HepG2 (cell line): Measurements from ENCODE around the gene TANGO2. TPM values are rescaled to one million over a fixed set of nuclear protein-coding genes. Genes with fewer than 3 reads are reported as not detected.

ENCODE experiments used
- ASH2L ChIP-seq: fragments of 300-600, 200-600 bp; sonication (generic); IDR thresholded peaks from 2 replicates; pipeline ENCODE4 v1.7.0; 2017; ENCODE audit warnings: low read depth, mild to moderate bottlenecking, moderate library complexity, mixed read lengths, low read length; ENCODE audit not compliant: insufficient read length
- ATF4 ChIP-seq, 2 experiments: fragments of 450-650 bp in 1 of 2; sonication (generic) in 1 of 2; formaldehyde crosslinking; IDR thresholded peaks; 2 replicates each; pipeline versions ENCODE4 v1.5.0 to v1.8.0; 2020 to 2022; ENCODE audit warnings: mild to moderate bottlenecking in 1 of 2, missing genetic modification reagents in 1 of 2
- ATF7 ChIP-seq, 2 experiments: fragments of 450-650 bp in 1 of 2; sonication (generic) in 1 of 2; formaldehyde crosslinking in 1 of 2; IDR thresholded peaks; 2 replicates each; pipeline versions ENCODE4 v1.4.0 to v1.6.1; 2016 to 2020; ENCODE audit warnings: antibody characterized with exemption in 1 of 2, mild to moderate bottlenecking in 1 of 2, missing genetic modification reagents in 1 of 2
- CHCHD3 ChIP-seq: sonication (generic); formaldehyde crosslinking; IDR thresholded peaks from 2 replicates; pipeline ENCODE4 v1.8.0; 2022; ENCODE audit warnings: mild to moderate bottlenecking, missing genetic modification reagents, moderate library complexity
- HHEX ChIP-seq: IDR thresholded peaks from 2 replicates; pipeline ENCODE4 v1.6.1; 2016; ENCODE audit warnings: control low read depth
- HIVEP1 ChIP-seq: sonication (generic); formaldehyde crosslinking; IDR thresholded peaks from 2 replicates; pipeline ENCODE4 v1.4.0; 2020; ENCODE audit warnings: mild to moderate bottlenecking, missing genetic modification reagents
- HOXA3 ChIP-seq: sonication (generic); formaldehyde crosslinking; IDR thresholded peaks from 2 replicates; pipeline ENCODE4 v1.5.0; 2020; ENCODE audit warnings: missing genetic modification reagents
- HOXD1 ChIP-seq: sonication (generic); formaldehyde crosslinking; IDR thresholded peaks from 2 replicates; pipeline ENCODE4 v1.5.0; 2020; ENCODE audit warnings: missing genetic modification reagents
- IRF9 ChIP-seq: sonication (generic); formaldehyde crosslinking; IDR thresholded peaks from 2 replicates; pipeline ENCODE4 v1.8.0; 2022; ENCODE audit warnings: missing genetic modification reagents, mild to moderate bottlenecking, borderline replicate concordance
- KAT2B ChIP-seq: fragments of 150-350 bp; IDR thresholded peaks from 2 replicates; pipeline ENCODE4 v1.6.1; 2014; ENCODE audit warnings: low read depth, low read length, borderline replicate concordance
- MATR3 ChIP-seq: sonication (generic); formaldehyde crosslinking; IDR thresholded peaks from 2 replicates; pipeline ENCODE4 v1.4.0; 2020; ENCODE audit warnings: missing genetic modification reagents
- MTF2 ChIP-seq: sonication (generic); formaldehyde crosslinking; IDR thresholded peaks from 2 replicates; pipeline ENCODE4 v1.5.0; 2020; ENCODE audit warnings: missing genetic modification reagents, borderline replicate concordance
- SAP130 ChIP-seq: IDR thresholded peaks from 2 replicates; pipeline ENCODE4 v1.6.1; 2016; ENCODE audit warnings: low read depth
- THAP8 ChIP-seq: sonication (generic); formaldehyde crosslinking; IDR thresholded peaks from 2 replicates; pipeline ENCODE4 v1.5.1; 2020; ENCODE audit warnings: missing genetic modification reagents, mild to moderate bottlenecking, borderline replicate concordance
- ZBTB7B ChIP-seq: sonication (generic); formaldehyde crosslinking; IDR thresholded peaks from 2 replicates; pipeline ENCODE4 v1.4.0; 2020; ENCODE audit warnings: missing genetic modification reagents
- ZFP37 ChIP-seq: sonication (generic); formaldehyde crosslinking; IDR thresholded peaks from 2 replicates; pipeline ENCODE4 v1.4.0; 2020; ENCODE audit warnings: missing genetic modification reagents, borderline replicate concordance
- ZKSCAN5 ChIP-seq: sonication (generic); formaldehyde crosslinking; IDR thresholded peaks from 2 replicates; pipeline ENCODE4 v1.5.1; 2020; ENCODE audit warnings: mild to moderate bottlenecking, missing genetic modification reagents
- ZNF136 ChIP-seq: sonication (generic); formaldehyde crosslinking; IDR thresholded peaks from 2 replicates; pipeline ENCODE4 v1.8.1; 2022; ENCODE audit warnings: low read depth, mild to moderate bottlenecking, moderate library complexity, missing genetic modification reagents
- ZNF138 ChIP-seq: sonication (generic); formaldehyde crosslinking; IDR thresholded peaks from 2 replicates; pipeline ENCODE4 v1.5.0; 2020; ENCODE audit warnings: mild to moderate bottlenecking, low read depth, missing genetic modification reagents
- ZNF503 ChIP-seq: sonication (generic); formaldehyde crosslinking; IDR thresholded peaks from 2 replicates; pipeline ENCODE4 v1.4.0; 2020; ENCODE audit warnings: missing genetic modification reagents
- ZNF674 ChIP-seq: sonication (generic); formaldehyde crosslinking; IDR thresholded peaks from 2 replicates; pipeline ENCODE4 v1.5.0; 2020; ENCODE audit warnings: low read depth, mild to moderate bottlenecking, missing genetic modification reagents
- ZNF761 ChIP-seq: sonication (generic); formaldehyde crosslinking; conservative IDR thresholded peaks from 2 replicates; pipeline ENCODE4 v1.4.0; 2020; ENCODE audit warnings: mild to moderate bottlenecking, missing genetic modification reagents
- ZNF782 ChIP-seq: sonication (generic); formaldehyde crosslinking; IDR thresholded peaks from 2 replicates; pipeline ENCODE4 v1.4.0; 2020; ENCODE audit warnings: missing genetic modification reagents, mild to moderate bottlenecking, borderline replicate concordance
- polyA plus RNA-seq, 8 experiments: library from polyadenylated mRNA; depleted of rRNA in 3 of 8; stranded (reverse) in 7 of 8; unstranded in 1 of 8; fragments of >200 nt; fragmentation: Illumina TruSeq in 4 of 8; extraction: Trizol in 4 of 8; gene quantifications; 2 replicates each; pipeline versions ENCODE4 v1.2.1 to v1.2.3, GENCODE V29; 2011 to 2016; ENCODE audit warnings: low read depth in 4 of 8, missing spikeins in 1 of 8, mixed read lengths in 1 of 8; ENCODE audit not compliant: insufficient read depth in 1 of 8
- total RNA-seq, 5 experiments: library from RNA; depleted of rRNA; stranded (reverse); fragments of >200 nt; fragmentation: Illumina TruSeq; extraction: Trizol; gene quantifications; 2 replicates each; pipeline ENCODE4 v1.2.3, GENCODE V29; 2016; ENCODE audit warnings: low read depth in 1 of 5
- TF ChIP-seq, protein P1 (sequence below): sonication (generic); formaldehyde crosslinking; IDR thresholded peaks from 2 replicates; pipeline ENCODE4 v1.9.0; 2021; ENCODE audit warnings: missing genetic modification reagents, borderline replicate concordance

Gene TANGO2
- total and polyA plus RNA-seq, 2 of the 13 experiments (the other 11 are each of a cell fraction or from before 2014, with no cell fraction given) = 12.9 to 14.8 TPM

DNA sequence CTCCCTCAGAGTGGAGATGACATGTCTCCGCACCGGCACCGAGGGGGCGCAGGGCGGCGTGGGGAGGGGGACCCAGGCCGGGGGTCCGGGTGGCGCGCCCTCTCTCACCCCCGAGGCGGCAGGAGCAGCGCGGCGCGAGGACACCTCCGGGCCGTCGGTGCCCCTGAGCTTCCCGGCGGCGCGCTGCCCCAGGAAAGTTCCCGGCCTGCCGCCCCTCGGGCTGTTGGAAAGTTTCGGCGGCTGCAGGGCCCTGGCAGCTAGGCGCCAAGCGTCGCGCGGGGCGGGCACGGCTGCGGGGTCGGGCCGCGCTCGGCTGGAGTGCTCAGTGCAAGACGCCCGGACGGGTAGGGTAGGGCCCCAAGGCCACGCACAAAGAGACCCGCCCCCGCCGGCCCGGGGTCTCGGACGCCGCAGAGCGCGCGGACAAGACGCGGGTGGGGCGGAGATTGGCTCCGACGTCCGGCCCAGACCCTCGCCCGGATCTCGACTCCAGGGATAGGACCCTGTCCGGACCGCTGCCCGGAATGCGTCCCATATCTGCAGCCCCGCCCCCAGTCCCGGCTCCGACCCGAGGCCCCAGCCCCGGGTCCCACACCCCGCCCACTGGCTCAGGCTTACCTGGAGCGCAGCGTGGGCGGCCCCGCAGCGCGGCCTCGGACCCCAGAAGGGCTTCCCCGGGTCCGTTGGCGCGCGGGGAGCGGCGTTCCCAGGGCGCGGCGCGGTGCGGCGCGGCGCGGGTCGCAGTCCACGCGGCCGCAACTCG lies 4.8 kb upstream of the TANGO2 start (continued):
- TF ChIP-seq, protein P1, sequence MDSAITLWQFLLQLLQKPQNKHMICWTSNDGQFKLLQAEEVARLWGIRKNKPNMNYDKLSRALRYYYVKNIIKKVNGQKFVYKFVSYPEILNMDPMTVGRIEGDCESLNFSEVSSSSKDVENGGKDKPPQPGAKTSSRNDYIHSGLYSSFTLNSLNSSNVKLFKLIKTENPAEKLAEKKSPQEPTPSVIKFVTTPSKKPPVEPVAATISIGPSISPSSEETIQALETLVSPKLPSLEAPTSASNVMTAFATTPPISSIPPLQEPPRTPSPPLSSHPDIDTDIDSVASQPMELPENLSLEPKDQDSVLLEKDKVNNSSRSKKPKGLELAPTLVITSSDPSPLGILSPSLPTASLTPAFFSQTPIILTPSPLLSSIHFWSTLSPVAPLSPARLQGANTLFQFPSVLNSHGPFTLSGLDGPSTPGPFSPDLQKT (CRISPR knock-in tag) = no peak
- TF ChIP-seq HHEX (CRISPR knock-in tag) (no peak), THAP8 (no peak), HOXA3 (CRISPR knock-in tag) (peak; percentile 29; the same call in 1 of the 2 replicates), ATF4 (CRISPR knock-in tag; IDR thresholded peaks at IDR 0.05) (no peak), ZBTB7B (CRISPR knock-in tag) (peak; percentile 83), MATR3 (CRISPR knock-in tag) (no peak), IRF9 (CRISPR knock-in tag) (peak; percentile 70; the same call in 1 of the 2 replicates), ZNF138 (no peak), ZKSCAN5 (no peak), ZNF136 (CRISPR knock-in tag) (no peak), HIVEP1 (peak; percentile 13; the same call in 1 of the 2 replicates), ZNF761 (CRISPR knock-in tag) (0 out of 2 replicates have a peak, but pooled peaks have one; percentile 54), ZNF782 (CRISPR knock-in tag) (no peak), SAP130 (no peak), CHCHD3 (CRISPR knock-in tag) (0 out of 2 replicates have a peak, but pooled peaks have one; percentile 9), HOXD1 (CRISPR knock-in tag) (0 out of 2 replicates have a peak, but pooled peaks have one; percentile 19), ZNF503 (CRISPR knock-in tag) (peak; percentile 10; the same call in 1 of the 2 replicates), ZNF674 (0 out of 2 replicates have a peak, but pooled peaks have one; percentile 16), ZFP37 (CRISPR knock-in tag) (no peak), ATF7 (IDR thresholded peaks at IDR 0.05) (no peak), ATF7 (CRISPR knock-in tag; IDR thresholded peaks at IDR 0.05) (no peak), KAT2B (no peak), MTF2 (CRISPR knock-in tag) (0 out of 2 replicates have a peak, but pooled peaks have one; percentile 40), ASH2L (peak; percentile 21)
